GM12872 (cell line): Measurements from ENCODE around the gene MYO1B.

ENCODE experiments used
- CTCF ChIP-seq: IDR thresholded peaks from 3 replicates; pipeline ENCODE4 v1.5.1; 2011; ENCODE audit warnings: low read depth, mild to moderate bottlenecking, low read length, moderate library complexity; ENCODE audit not compliant: insufficient read depth

The MYO1B gene

GRCh38 chr2:191365089-191365488 lies 119.9 kb downstream of the MYO1B start:
- no peak for TF ChIP-seq CTCF

DNA sequence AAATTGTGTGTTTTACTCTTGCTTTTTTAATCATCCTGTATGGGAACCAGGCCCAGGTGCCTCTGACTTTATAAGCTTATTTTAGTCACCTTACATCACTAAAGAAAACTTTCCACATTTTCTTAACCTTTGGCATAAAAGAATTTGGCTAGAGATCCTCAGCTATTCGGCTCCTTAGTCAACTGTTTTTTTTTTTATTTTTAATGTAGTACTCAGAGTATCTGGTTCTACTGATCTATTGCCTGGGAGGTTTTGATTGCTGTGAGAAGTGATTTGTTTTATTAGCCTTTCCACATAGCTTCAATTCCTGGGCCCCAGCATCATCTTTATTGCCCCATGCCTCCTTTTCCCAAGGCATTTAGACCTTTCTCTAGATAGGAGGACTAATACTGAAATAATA lies 121.0 kb downstream of the MYO1B start:
- no peak for TF ChIP-seq CTCF

DNA sequence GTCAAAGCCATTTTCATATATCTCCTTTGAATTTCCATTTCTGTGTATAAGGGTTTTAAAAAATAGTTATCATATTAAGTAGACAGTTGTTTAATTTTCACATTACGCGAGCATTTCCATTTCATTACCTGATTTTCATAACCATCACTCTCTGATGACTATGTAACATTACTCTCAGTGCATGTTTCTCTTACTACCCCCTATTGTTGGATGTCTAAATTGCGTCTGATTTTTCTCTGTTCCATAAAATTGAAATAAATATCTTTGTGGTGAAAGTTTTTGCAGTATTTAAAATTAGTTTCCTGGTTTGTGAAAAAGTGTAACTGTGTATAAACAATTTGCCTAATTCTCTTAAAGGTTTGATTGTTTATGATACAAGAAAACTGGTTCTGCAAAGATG lies 123.8 kb downstream of the MYO1B start:
- TF ChIP-seq CTCF, result no peak

DNA sequence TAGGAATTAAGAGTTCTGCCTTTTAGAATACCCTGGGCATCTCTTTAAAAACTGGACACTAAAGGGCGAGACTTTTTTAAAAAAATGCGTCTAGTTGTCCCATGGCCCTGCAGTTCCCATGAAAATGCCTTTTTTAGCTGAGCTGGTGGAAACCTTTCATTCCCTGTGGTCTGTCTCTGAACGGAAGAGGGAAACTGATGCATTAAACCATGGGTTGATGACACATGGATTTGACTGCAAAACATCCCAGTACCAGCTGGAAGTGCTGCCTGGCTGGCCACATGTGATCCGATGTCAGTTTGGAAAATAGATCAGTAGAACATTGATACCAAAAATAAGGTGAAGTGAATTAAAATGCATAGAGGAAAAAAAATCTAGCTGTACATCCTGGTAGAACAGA lies 129.2 kb downstream of the MYO1B start:
- no peak for TF ChIP-seq CTCF

- no peak for TF ChIP-seq CTCF
Measured at GRCh38 chr2:191374939-191375338, 129.7 kb downstream of the MYO1B start.

GRCh38 chr2:191376981-191377629 lies 131.9 kb downstream of the MYO1B start:
- TF ChIP-seq CTCF, result no peak

- no peak for TF ChIP-seq CTCF
Measured at GRCh38 chr2:191379375-191379774, 134.2 kb downstream of the MYO1B start.
